Mesothelial cell of epicardium (in vitro differentiated cells): ENCODE measurements around the gene PROX2. TPM values are rescaled to one million over a fixed set of nuclear protein-coding genes. Genes with fewer than 3 reads are reported as not detected.

Experiments used
- DNase-seq, 2 experiments: peaks; one replicate each; pipeline ENCODE4 v3.0.0; 2021; ENCODE audit warnings: low spot score in 2 of 2; ENCODE audit not compliant: unreplicated experiment in 2 of 2
- H3K27ac Mint-ChIP-seq: 2 replicates; pipeline ENCODE4 v1.8.0; 2021; ENCODE audit warnings: mixed read lengths
- H3K27me3 Mint-ChIP-seq: 2 replicates; pipeline ENCODE4 v1.8.0; 2021; ENCODE audit warnings: low read depth, mixed read lengths
- H3K36me3 Mint-ChIP-seq: 2 replicates; pipeline ENCODE4 v1.8.0; 2021; ENCODE audit warnings: mixed read lengths
- H3K4me1 Mint-ChIP-seq: 2 replicates; pipeline ENCODE4 v1.8.0; 2021; ENCODE audit warnings: mixed read lengths
- H3K4me3 Mint-ChIP-seq: 2 replicates; pipeline ENCODE4 v1.8.0; 2021; ENCODE audit warnings: mild to moderate bottlenecking, moderate library complexity, mixed read lengths
- H3K9me3 Mint-ChIP-seq: 2 replicates; pipeline ENCODE4 v1.8.0; 2021; ENCODE audit warnings: mixed read lengths
- CTCF ChIP-seq: fragments of 200-600 bp; sonication (generic); IDR thresholded peaks from one replicate; pipeline ENCODE4 v1.5.0; 2021; ENCODE audit warnings: antibody characterized with exemption; ENCODE audit not compliant: unreplicated experiment
- total RNA-seq: library from RNA; stranded (reverse); gene quantifications from 3 replicates; pipeline ENCODE4 v1.2.1, GENCODE V29; 2021

The PROX2 gene
- total RNA-seq, 1 donor from 2014 or later, result not detected

DNA sequence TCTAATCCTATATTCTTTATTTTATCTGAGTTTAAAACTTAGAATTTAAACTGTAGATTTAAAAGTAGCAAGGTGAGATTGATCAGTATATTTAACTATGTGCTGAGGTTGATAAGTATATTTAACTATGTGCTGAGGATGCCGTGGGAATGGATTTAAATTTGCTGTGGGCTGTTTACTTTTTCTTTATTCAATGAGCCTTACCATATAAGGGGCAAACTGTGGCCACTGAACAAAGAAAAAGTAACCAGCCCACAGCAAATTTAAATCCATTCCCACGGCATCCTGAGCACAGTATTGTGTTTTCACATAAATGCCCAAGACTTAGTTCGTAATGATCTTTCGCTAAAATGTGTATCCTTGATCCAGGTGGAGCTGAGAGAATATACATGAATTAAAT lies 43.1 kb downstream of the PROX2 start:
- no peaks in the 10 kb centered on the region for H3K9me3 Mint-ChIP-seq
- DNase-seq, result no peak
- H3K27me3 Mint-ChIP-seq, result no peaks in the 10 kb centered on the region
- no peak overlapping the region for H3K4me3 Mint-ChIP-seq
- no peak for TF ChIP-seq CTCF
- H3K4me1 Mint-ChIP-seq, result peaks cover 9% of the 10 kb centered on the region
- no peak overlapping the region for H3K27ac Mint-ChIP-seq
- H3K36me3 Mint-ChIP-seq, result peaks cover 24% of the 10 kb centered on the region

DNA sequence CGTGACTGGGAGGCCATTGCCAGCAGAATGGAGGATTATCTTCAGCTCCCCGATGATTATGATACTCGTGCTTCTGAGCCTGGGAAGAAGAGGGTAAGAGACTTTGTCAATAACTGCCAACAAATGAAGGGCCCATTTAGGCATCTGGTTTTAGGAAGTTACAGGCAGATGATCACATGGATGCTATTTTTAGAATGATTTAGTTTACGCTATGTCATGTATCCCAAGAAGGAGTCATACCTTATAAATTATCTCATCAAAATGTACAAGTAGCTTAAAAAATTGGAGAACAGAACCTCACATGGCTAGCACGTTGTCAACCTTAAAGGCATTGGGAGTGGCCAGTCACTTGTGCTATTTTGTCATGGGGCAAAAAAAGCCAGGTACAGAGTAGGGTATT lies 46.7 kb downstream of the PROX2 start:
- no peak overlapping the region for H3K27ac Mint-ChIP-seq
- H3K9me3 Mint-ChIP-seq, result no peaks in the 10 kb centered on the region
- no peaks in the 10 kb centered on the region for H3K27me3 Mint-ChIP-seq

DNA sequence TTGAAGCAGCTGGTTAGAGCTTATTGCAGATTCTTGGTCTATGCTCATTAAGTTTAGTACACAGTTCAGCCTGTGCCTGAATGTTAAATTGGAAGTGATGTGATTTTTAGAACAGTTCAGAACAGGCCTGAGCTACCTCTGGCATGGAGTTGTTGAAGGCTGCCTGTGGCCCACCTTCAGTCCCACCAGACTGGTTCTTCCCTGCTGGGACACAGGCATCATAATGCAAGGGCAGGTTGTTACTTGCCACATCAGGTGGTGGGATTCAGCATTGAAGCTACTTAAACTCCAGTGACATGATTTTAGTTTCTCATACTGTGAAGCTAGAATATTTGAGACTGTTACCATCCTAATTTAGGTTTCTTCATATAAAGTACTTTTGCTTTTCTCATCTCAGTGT lies 49.4 kb downstream of the PROX2 start:
- Mint-ChIP-seq H3K4me1 (peaks cover 2% of the 10 kb centered on the region), H3K27me3 (no peaks in the 10 kb centered on the region), H3K27ac (no peak overlapping the region), H3K4me3 (no peak overlapping the region), H3K36me3 (peaks cover 21% of the 10 kb centered on the region), H3K9me3 (no peaks in the 10 kb centered on the region)
- TF ChIP-seq CTCF, result no peak
- DNase-seq, result no peak

More for the DNA sequence above, 46.7 kb downstream of the PROX2 start:
- no peak for TF ChIP-seq CTCF
- peaks cover 21% of the 10 kb centered on the region for H3K36me3 Mint-ChIP-seq
- peaks cover 2% of the 10 kb centered on the region for H3K4me1 Mint-ChIP-seq
- no peak for DNase-seq
- H3K4me3 Mint-ChIP-seq, result no peak overlapping the region

Other genes with a start within 250 kb of the PROX2 start
- gene AREL1, start 163.1 kb downstream of the PROX2 start, total RNA-seq, result 43.8 to 55.5 TPM (median 49.1 TPM) in 3 replicates
- gene FCF1, start 163.0 kb downstream of the PROX2 start, total RNA-seq, result 43.9 to 46.8 TPM (median 44.5 TPM) in 3 replicates
- 125 to 135 TPM (median 125 TPM) in 3 replicates for gene YLPM1, start 112.8 kb downstream of the PROX2 start, total RNA-seq
- gene DLST, start 5.8 kb upstream of the PROX2 start, total RNA-seq, result 74.4 to 81.5 TPM (median 79.7 TPM) in 3 replicates
- gene RPS6KL1, start 47.1 kb upstream of the PROX2 start, total RNA-seq, result 0.13 to 1.1 TPM (median 0.70 TPM) in 3 replicates
- gene PGF, start 79.5 kb upstream of the PROX2 start, total RNA-seq, result 8.4 to 9.6 TPM (median 8.6 TPM) in 3 replicates
- gene EIF2B2, start 126.8 kb upstream of the PROX2 start, total RNA-seq, result 31.0 to 34.7 TPM (median 33.9 TPM) in 3 replicates
- 40.3 to 47.4 TPM (median 47.0 TPM) in 3 replicates for gene MLH3, start 175.3 kb upstream of the PROX2 start, total RNA-seq
- gene ACYP1, start 187.9 kb upstream of the PROX2 start, total RNA-seq, result 16.7 to 17.5 TPM (median 17.3 TPM) in 3 replicates
- 2.3 to 3.6 TPM (median 2.4 TPM) in 3 replicates for gene ZC2HC1C, start 193.5 kb upstream of the PROX2 start, total RNA-seq